GM12878 (cell line): ENCODE results near the gene GRB10. TPM values are rescaled to one million over a fixed set of nuclear protein-coding genes. Genes with fewer than 3 reads are reported as not detected.

Source experiments
- ATAC-seq: fragments of 200-7000 bp; cut with Tn5 transposase; 3 replicates; pipeline ENCODE4 v1.9.1; 2020; ENCODE audit warnings: mild to moderate bottlenecking, moderate library complexity
- BruUV-seq: library from RNA; stranded (reverse); fragments of 400-500 nt; replicated peaks from 2 replicates; lab custom pipeline; 2021; lab: Mats Ljungman, UMichigan
- CTCF ChIA-PET: fragments of 300-600 bp; sonication (Branson Sonifier 250); formaldehyde crosslinking; extraction: SDS; loops from one replicate; lab custom pipeline; 2021; ENCODE audit warnings: inconsistent platforms; lab: Yijun Ruan, JAX
- POLR2A ChIA-PET: fragments of 350-600 bp; formaldehyde crosslinking; extraction: SDS; loops from one replicate; lab custom pipeline; 2021; ENCODE audit warnings: inconsistent platforms; lab: Charles Lee
- RAD21 ChIA-PET: fragments of 300-600 bp; sonication (Branson Sonifier 250); formaldehyde crosslinking; loops from one replicate; lab custom pipeline; 2023; ENCODE audit warnings: antibody characterized with exemption; ENCODE audit not compliant: unreplicated experiment; lab: Charles Lee
- SMC1A ChIA-PET: fragments of 300-600 bp; sonication (Branson Sonifier 250); formaldehyde crosslinking; loops from one replicate; lab custom pipeline; 2023; ENCODE audit not compliant: unreplicated experiment, uncharacterized antibody; lab: Charles Lee
- DNase-seq: peaks from one replicate; pipeline ENCODE4 v3.0.0-alpha.2; 2011; ENCODE audit warnings: low read depth, low spot score
- FAIRE-seq: peaks from 3 replicates; lab custom pipeline; 2011; peaks lifted over from hg19 to GRCh38; lab: Jason Lieb, UNC
- H2AFZ ChIP-seq: 2 replicates; pipeline ENCODE4 v1.6.0; 2011; ENCODE audit warnings: low read depth, low read length, control low read depth; ENCODE audit not compliant: control insufficient read depth
- H3K27ac ChIP-seq: 2 replicates; pipeline ENCODE4 v1.5.1; 2011; ENCODE audit warnings: control low read depth; ENCODE audit not compliant: control insufficient read depth, insufficient read depth
- H3K27me3 ChIP-seq, 2 experiments: replicated peaks in 1 of 2; 2 replicates each; pipeline versions ENCODE4 v1.6.0 to v1.6.1; 2011; ENCODE audit warnings: low read length in 1 of 2; ENCODE audit not compliant: control insufficient read depth in 2 of 2, insufficient read depth in 2 of 2
- H3K36me3 ChIP-seq, 2 experiments: 2 replicates each; pipeline ENCODE4 v1.5.1; 2011; ENCODE audit warnings: low read length in 1 of 2; ENCODE audit not compliant: control insufficient read depth in 2 of 2, insufficient read depth in 2 of 2
- H3K4me1 ChIP-seq: 2 replicates; pipeline ENCODE4 v1.6.1; 2011; ENCODE audit warnings: mild to moderate bottlenecking, low read length, moderate library complexity, mixed read lengths; ENCODE audit not compliant: control insufficient read depth, insufficient read depth
- H3K4me2 ChIP-seq: 2 replicates; pipeline ENCODE4 v1.6.0; 2011; ENCODE audit warnings: control low read depth; ENCODE audit not compliant: control insufficient read depth, insufficient read depth
- H3K4me3 ChIP-seq: fragments of 200-600 bp; sonication (generic); 2 replicates; pipeline ENCODE4 v1.5.1; 2016
- H3K79me2 ChIP-seq: 2 replicates; pipeline ENCODE4 v1.6.0; 2011; ENCODE audit warnings: low read length; ENCODE audit not compliant: control insufficient read depth, insufficient read depth
- H3K9ac ChIP-seq: 2 replicates; pipeline ENCODE4 v1.8.0; 2011; ENCODE audit warnings: low read length, control low read depth, mixed read lengths; ENCODE audit not compliant: control insufficient read depth, insufficient read depth
- H3K9me3 ChIP-seq: replicated peaks from 3 replicates; pipeline ENCODE4 v1.5.1; 2011; ENCODE audit warnings: mild to moderate bottlenecking, low read length; ENCODE audit not compliant: control insufficient read depth, insufficient read depth
- H4K20me1 ChIP-seq: 2 replicates; pipeline ENCODE4 v1.6.0; 2011; ENCODE audit not compliant: control insufficient read depth, insufficient read depth
- CHD1 ChIP-seq: IDR thresholded peaks from 2 replicates; pipeline ENCODE4 v1.6.1; 2012; ENCODE audit warnings: low read depth, low read length, improper control_type of control experiment
- E2F8 ChIP-seq: fragments of 450-650 bp; IDR thresholded peaks from 2 replicates; pipeline ENCODE4 v1.6.1; 2018; ENCODE audit warnings: mild to moderate bottlenecking, low read depth, moderate library complexity; ENCODE audit not compliant: partially characterized antibody
- EP300 ChIP-seq, 2 experiments: fragments of 150-350 bp in 1 of 2; IDR thresholded peaks; 2 replicates each; pipeline ENCODE4 v1.6.1; 2011 to 2012; ENCODE audit warnings: low read depth in 2 of 2, low read length in 2 of 2, borderline replicate concordance in 1 of 2, improper control_type of control experiment in 1 of 2, inconsistent platforms in 1 of 2; ENCODE audit not compliant: control insufficient read depth in 1 of 2
- ETV6 ChIP-seq, 2 experiments: fragments of 450-650 bp in 1 of 2; IDR thresholded peaks in 1 of 2; conservative IDR thresholded peaks in 1 of 2; 2 replicates each; pipeline ENCODE4 v1.6.1; 2014; ENCODE audit warnings: antibody characterized with exemption in 1 of 2, borderline replicate concordance in 1 of 2, low read depth in 1 of 2, mild to moderate bottlenecking in 1 of 2, moderate library complexity in 1 of 2
- FOXM1 ChIP-seq: IDR thresholded peaks from 2 replicates; pipeline ENCODE4 v1.6.1; 2012; ENCODE audit warnings: low read depth, mild to moderate bottlenecking, inconsistent platforms, low read length, moderate library complexity
- KDM1A ChIP-seq: fragments of 200-600 bp; sonication (generic); IDR thresholded peaks from 2 replicates; pipeline ENCODE4 v1.6.1; 2016; ENCODE audit warnings: borderline replicate concordance
- MXI1 ChIP-seq: fragments of 150-350 bp; IDR thresholded peaks from 2 replicates; pipeline ENCODE4 v1.6.1; 2011; ENCODE audit warnings: low read depth, mild to moderate bottlenecking, inconsistent platforms, low read length, improper control_type of control experiment
- NFXL1 ChIP-seq: fragments of 450-650 bp; IDR thresholded peaks from 2 replicates; pipeline ENCODE4 v1.6.1; 2017; ENCODE audit warnings: antibody characterized with exemption, mild to moderate bottlenecking, borderline replicate concordance
- NR2C2 ChIP-seq: IDR thresholded peaks from 2 replicates; pipeline ENCODE4 v1.6.1; 2011; ENCODE audit warnings: borderline replicate concordance, low read depth; ENCODE audit not compliant: control insufficient read depth, insufficient read length
- POLR2AphosphoS5 ChIP-seq: IDR thresholded peaks from 2 replicates; pipeline ENCODE4 v1.6.1; 2011; ENCODE audit warnings: mild to moderate bottlenecking, low read length, inconsistent platforms
- SIN3A ChIP-seq: IDR thresholded peaks from 2 replicates; pipeline ENCODE4 v1.6.1; 2012; ENCODE audit warnings: low read depth, low read length, improper control_type of control experiment
- SREBF2 ChIP-seq: IDR thresholded peaks from 2 replicates; pipeline ENCODE4 v1.6.1; 2012; ENCODE audit warnings: mild to moderate bottlenecking, low read length
- SRF ChIP-seq, 2 experiments: IDR thresholded peaks; 2 replicates each; pipeline ENCODE4 v1.6.1; 2011; ENCODE audit warnings: low read depth in 2 of 2, low read length in 2 of 2, mild to moderate bottlenecking in 1 of 2, moderate library complexity in 1 of 2
- TCF3 ChIP-seq: IDR thresholded peaks from 2 replicates; pipeline ENCODE4 v1.6.1; 2012; ENCODE audit warnings: low read depth, mild to moderate bottlenecking, low read length, borderline replicate concordance; ENCODE audit not compliant: insufficient read depth
- ZBED1 ChIP-seq: IDR thresholded peaks from 2 replicates; pipeline ENCODE4 v1.6.1; 2016; ENCODE audit warnings: borderline replicate concordance
- ZNF217 ChIP-seq: fragments of 450-650 bp; IDR thresholded peaks from 2 replicates; pipeline ENCODE4 v1.6.1; 2017; ENCODE audit warnings: antibody characterized with exemption, mild to moderate bottlenecking
- WGBS: methylation state at CpG from one replicate; pipeline ENCODE4 v1.1.6; 2016; ENCODE audit warnings: low lambda C conversion rate; ENCODE audit not compliant: insufficient replicate concordance, insufficient coverage; ENCODE audit errors: missing lambda C conversion rate; 5-methylcytosine and 5-hydroxymethylcytosine counted together
- in situ Hi-C: fragments of 300-500 bp; cut with MboI; formaldehyde crosslinking; loops from 9 replicates; pipeline ENCODE4 v1.14.3; 2018; ENCODE audit warnings: mixed read lengths
- intact Hi-C: fragments of 100-400 bp; cut with micrococcal nuclease; formaldehyde crosslinking; loops from one replicate; pipeline ENCODE4 v1.14.2; 2022; ENCODE audit not compliant: unreplicated experiment
- polyA plus RNA-seq, 11 experiments: library from polyadenylated mRNA; depleted of rRNA in 4 of 11; unstranded in 6 of 11; stranded (reverse) in 5 of 11; fragments of >200 nt; fragmentation: Nextera tagmentation in 4 of 11; fragmentation: Illumina TruSeq in 1 of 11; extraction: Ambion mirVana in 4 of 11; extraction: Trizol in 1 of 11; gene quantifications; 1 replicate in 1 of 11; 2 replicates in 10 of 11; pipeline versions ENCODE4 v1.2.1 to v1.2.3, GENCODE V29; 2011 to 2016; ENCODE audit warnings: inconsistent platforms in 2 of 11, missing spikeins in 2 of 11, low read depth in 1 of 11
- total RNA-seq, 4 experiments: library from RNA; depleted of rRNA in 3 of 4; stranded (reverse); fragments of >200 nt in 3 of 4; fragmentation: Illumina TruSeq in 1 of 4; extraction: Trizol in 1 of 4; gene quantifications; 2 replicates each; pipeline versions ENCODE4 v1.2.1 to v1.2.3, GENCODE V29; 2013 to 2021
- TF ChIP-seq, protein P1 (sequence below): IDR thresholded peaks from 2 replicates; pipeline ENCODE4 v1.6.1; 2011; ENCODE audit warnings: borderline replicate concordance, low read depth, mild to moderate bottlenecking, moderate library complexity, low read length; ENCODE audit not compliant: insufficient read depth, poor library complexity, severe bottlenecking

Gene GRB10
- total and polyA plus RNA-seq, 10 of the 15 experiments (the other 5 are each of a cell fraction or from before 2014, with no cell fraction given) = 0.04 to 0.33 TPM; not detected in 8

DNA sequence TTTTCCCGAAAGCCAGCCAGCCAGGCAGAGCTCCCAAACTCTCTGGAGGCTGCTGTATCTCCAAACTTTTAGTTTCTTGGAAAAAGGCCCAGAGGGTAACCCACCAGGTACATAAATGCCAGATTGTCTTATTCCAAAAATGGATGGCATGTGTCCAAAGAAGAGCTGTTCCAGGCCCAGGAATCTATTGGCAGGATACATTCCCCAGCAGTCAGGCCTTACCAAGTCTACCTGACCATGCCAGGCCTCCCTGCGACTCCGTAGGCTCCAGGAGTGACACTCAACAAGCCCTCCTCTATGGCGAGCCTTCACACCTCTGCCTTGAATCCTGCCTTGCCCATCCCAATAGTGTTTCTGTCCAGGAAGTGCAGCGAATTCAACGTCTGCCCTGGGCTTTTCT lies 95.6 kb downstream of the GRB10 start (continued):
- TF ChIP-seq E2F8 = no peak
- no peak for TF ChIP-seq KDM1A
- no peak for TF ChIP-seq ZNF217
- no peak for TF ChIP-seq TCF3
- TF ChIP-seq SREBF2 = no peak
- TF ChIP-seq ZBED1 = no peak
- no peak for TF ChIP-seq NFXL1
- TF ChIP-seq FOXM1 = no peak

- SMC1A ChIA-PET = no interaction called here
- BruUV-seq = no TSS peak
- TF ChIP-seq NR2C2 = no peak
- TF ChIP-seq SIN3A = no peak
- no peak for TF ChIP-seq POLR2AphosphoS5
- TF ChIP-seq NFXL1 = no peak
- no peak for TF ChIP-seq CHD1
- TF ChIP-seq EP300 (IDR thresholded peaks at IDR 0.05; ENCODE audit: borderline replicate concordance in 1 of 2, control insufficient read depth in 1 of 2, low read depth in 2 of 2, low read length in 2 of 2) = no peak
- no peak for TF ChIP-seq MXI1
- TF ChIP-seq ETV6 (conservative IDR thresholded peaks at IDR 0.05 in 1 of 2, IDR thresholded peaks at IDR 0.05 in 1 of 2; ENCODE audit: borderline replicate concordance in 1 of 2, low read depth in 1 of 2) = no peak
- no peak for TF ChIP-seq SRF (IDR thresholded peaks at IDR 0.05; ENCODE audit: low read depth in 2 of 2, low read length in 2 of 2)
- TF ChIP-seq, protein P1, sequence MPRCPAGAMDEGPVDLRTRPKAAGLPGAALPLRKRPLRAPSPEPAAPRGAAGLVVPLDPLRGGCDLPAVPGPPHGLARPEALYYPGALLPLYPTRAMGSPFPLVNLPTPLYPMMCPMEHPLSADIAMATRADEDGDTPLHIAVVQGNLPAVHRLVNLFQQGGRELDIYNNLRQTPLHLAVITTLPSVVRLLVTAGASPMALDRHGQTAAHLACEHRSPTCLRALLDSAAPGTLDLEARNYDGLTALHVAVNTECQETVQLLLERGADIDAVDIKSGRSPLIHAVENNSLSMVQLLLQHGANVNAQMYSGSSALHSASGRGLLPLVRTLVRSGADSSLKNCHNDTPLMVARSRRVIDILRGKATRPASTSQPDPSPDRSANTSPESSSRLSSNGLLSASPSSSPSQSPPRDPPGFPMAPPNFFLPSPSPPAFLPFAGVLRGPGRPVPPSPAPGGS = no peak
Measured at GRCh38 chr7:50685135-50686065, 97.3 kb downstream of the GRB10 start.

More at GRCh38 chr7:50685135-50686065, 97.3 kb downstream of the GRB10 start:
- Histone ChIP-seq H3K9ac (no peak overlapping the region), H4K20me1 (no peaks in the 10 kb centered on the region), H3K4me1 (no peaks in the 10 kb centered on the region), H3K79me2 (no peaks in the 10 kb centered on the region), H3K27me3 (peaks cover 4 to 7% of the 10 kb centered on the region in 2 experiments; a peak in 3 of 4 replicates), H3K4me2 (no peak overlapping the region), H3K36me3 (no peaks in the 10 kb centered on the region), H2AFZ (no peak overlapping the region), H3K4me3 (no peak overlapping the region), H3K9me3 (no peaks in the 10 kb centered on the region), H3K27ac (no peak overlapping the region)
- RAD21 ChIA-PET = no interaction called here
- FAIRE-seq (no peak), ATAC-seq (no peak), DNase-seq (no peak)
- in situ Hi-C loops = no loop called here
- intact Hi-C loops = no loop called here
- WGBS = 22% methylated on average over 14 of the region's 14 CpGs
- CTCF ChIA-PET = no interaction called here
- POLR2A ChIA-PET = no interaction called here
